NB4 (cell line): ENCODE data around the gene INF2.

Experiments
- POLR2A ChIP-seq: IDR thresholded peaks from 2 replicates; pipeline ENCODE4 v1.6.1; 2011; ENCODE audit warnings: mild to moderate bottlenecking; ENCODE audit not compliant: insufficient read length; ENCODE audit errors: extremely low read depth
- TF ChIP-seq, protein P1 (sequence below): IDR thresholded peaks from one replicate; pipeline ENCODE4 v1.5.1; 2012; ENCODE audit warnings: low read depth, low read length

DNA sequence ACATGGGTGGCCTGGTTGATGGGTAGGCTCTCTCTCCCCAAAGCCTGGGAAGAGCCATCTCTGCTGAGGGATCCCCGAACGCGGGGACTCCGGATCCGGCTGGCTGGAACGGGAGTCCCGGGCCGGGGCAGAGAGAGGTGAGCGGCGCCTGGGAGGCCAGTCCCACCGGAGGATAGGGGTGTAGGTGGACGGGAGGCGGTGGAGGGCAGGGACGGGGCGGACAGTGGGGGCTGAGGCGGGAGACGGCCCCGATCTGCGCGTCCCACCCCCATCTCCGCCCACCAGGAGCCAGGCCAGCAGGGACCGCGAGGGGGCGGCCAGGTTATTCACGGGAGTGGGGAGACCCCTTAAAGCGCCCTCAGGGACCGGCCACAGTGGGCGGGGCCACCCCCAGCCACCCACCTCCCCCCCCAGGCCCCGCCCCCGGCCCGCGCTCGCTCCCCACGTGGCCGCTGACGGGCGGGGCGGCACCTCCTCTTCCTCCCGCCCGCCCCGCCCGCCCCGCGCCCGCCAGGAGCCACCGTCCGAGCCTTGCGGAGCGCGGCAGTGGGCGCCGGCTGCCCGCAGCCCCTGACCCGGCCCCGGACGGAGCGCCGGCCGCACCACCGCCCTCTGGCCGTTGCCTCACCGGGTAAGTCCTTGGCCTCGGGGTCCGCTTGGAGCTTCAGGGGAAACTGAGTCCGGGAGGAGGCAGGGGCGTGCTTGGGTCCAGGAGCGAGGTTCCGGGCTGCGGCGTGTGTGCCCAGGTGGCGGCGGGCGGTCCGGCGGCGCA lies at the start of gene INF2:
- no peak for TF ChIP-seq POLR2A
- TF ChIP-seq, protein P1, sequence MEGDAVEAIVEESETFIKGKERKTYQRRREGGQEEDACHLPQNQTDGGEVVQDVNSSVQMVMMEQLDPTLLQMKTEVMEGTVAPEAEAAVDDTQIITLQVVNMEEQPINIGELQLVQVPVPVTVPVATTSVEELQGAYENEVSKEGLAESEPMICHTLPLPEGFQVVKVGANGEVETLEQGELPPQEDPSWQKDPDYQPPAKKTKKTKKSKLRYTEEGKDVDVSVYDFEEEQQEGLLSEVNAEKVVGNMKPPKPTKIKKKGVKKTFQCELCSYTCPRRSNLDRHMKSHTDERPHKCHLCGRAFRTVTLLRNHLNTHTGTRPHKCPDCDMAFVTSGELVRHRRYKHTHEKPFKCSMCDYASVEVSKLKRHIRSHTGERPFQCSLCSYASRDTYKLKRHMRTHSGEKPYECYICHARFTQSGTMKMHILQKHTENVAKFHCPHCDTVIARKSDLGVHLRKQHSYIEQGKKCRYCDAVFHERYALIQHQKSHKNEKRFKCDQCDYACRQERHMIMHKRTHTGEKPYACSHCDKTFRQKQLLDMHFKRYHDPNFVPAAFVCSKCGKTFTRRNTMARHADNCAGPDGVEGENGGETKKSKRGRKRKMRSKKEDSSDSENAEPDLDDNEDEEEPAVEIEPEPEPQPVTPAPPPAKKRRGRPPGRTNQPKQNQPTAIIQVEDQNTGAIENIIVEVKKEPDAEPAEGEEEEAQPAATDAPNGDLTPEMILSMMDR: no peak
